ENCODE measurements around the gene MORC3.
"Not testable (repeated sequence)": the region's sequence is repeated elsewhere in the genome, so short reads cannot be mapped to it uniquely, and the experiment has no call there.

Gene MORC3

GRCh38 chr21:36385233-36386030 lies 65.4 kb downstream of the MORC3 start, which contains the start of gene CHAF1B:
TSS of gene CHAF1B (plus strand) at chr21:36385392. CDS start at chr21:36386137, 745 bp downstream.
- peak; percentile 69 for DNase-seq (ENCODE audit: low read depth)

GRCh38 chr21:36386031-36386642 lies 66.1 kb downstream of the MORC3 start:
- no peak for DNase-seq (ENCODE audit: low read depth)

- no peak for DNase-seq (ENCODE audit: low read depth)
Observed at GRCh38 chr21:36388096-36388495, 68.1 kb downstream of the MORC3 start.

GRCh38 chr21:36388835-36389234 lies 68.8 kb downstream of the MORC3 start:
- DNase-seq (ENCODE audit: low read depth): no peak

- DNase-seq (ENCODE audit: low read depth): not testable (repeated sequence)
Observed at GRCh38 chr21:36391649-36392048, 71.7 kb downstream of the MORC3 start.

- DNase-seq (ENCODE audit: low read depth): no peak
Observed at GRCh38 chr21:36395353-36396111, 75.5 kb downstream of the MORC3 start.

- no peak for DNase-seq (ENCODE audit: low read depth)
Observed at GRCh38 chr21:36396325-36396724, 76.3 kb downstream of the MORC3 start.

- DNase-seq (ENCODE audit: low read depth): no peak
Observed at GRCh38 chr21:36396971-36397370, 77.0 kb downstream of the MORC3 start.

GRCh38 chr21:36397606-36398005 lies 77.6 kb downstream of the MORC3 start:
- DNase-seq (ENCODE audit: low read depth): no peak

GRCh38 chr21:36399736-36400135 lies 79.7 kb downstream of the MORC3 start:
- DNase-seq (ENCODE audit: low read depth): not testable (repeated sequence)

GRCh38 chr21:36400719-36401118 lies 80.7 kb downstream of the MORC3 start:
- DNase-seq (ENCODE audit: low read depth): no peak

- no peak for DNase-seq (ENCODE audit: low read depth)
Observed at GRCh38 chr21:36402339-36402738, 82.3 kb downstream of the MORC3 start.

GRCh38 chr21:36403713-36404112 lies 83.7 kb downstream of the MORC3 start:
- no peak for DNase-seq (ENCODE audit: low read depth)

GRCh38 chr21:36408568-36408967 lies 88.6 kb downstream of the MORC3 start:
- no peak for DNase-seq (ENCODE audit: low read depth)

- no peak for DNase-seq (ENCODE audit: low read depth)
Observed at GRCh38 chr21:36411301-36411700, 91.3 kb downstream of the MORC3 start.

GRCh38 chr21:36412916-36413315 lies 92.9 kb downstream of the MORC3 start:
- DNase-seq (ENCODE audit: low read depth): no peak

- no peak for DNase-seq (ENCODE audit: low read depth)
Observed at GRCh38 chr21:36415375-36415774, 95.4 kb downstream of the MORC3 start.

GRCh38 chr21:36419241-36419640 lies 99.2 kb downstream of the MORC3 start:
- no peak for DNase-seq (ENCODE audit: low read depth)

GRCh38 chr21:36419996-36420395 lies 100.0 kb downstream of the MORC3 start:
- DNase-seq (ENCODE audit: low read depth): no peak

GRCh38 chr21:36420571-36421339 lies 100.8 kb downstream of the MORC3 start:
- DNase-seq (ENCODE audit: low read depth): no peak

- DNase-seq (ENCODE audit: low read depth): no peak
Observed at GRCh38 chr21:36422279-36423098, 102.5 kb downstream of the MORC3 start.

All from T follicular helper cell (primary cell).